BLaER1 (cell line): ENCODE measurements around the gene DPRX.

Experiments used
- H3K27ac ChIP-seq: shearing (Covaris generic); formaldehyde crosslinking; 2 replicates; pipeline ENCODE4 v1.8.1; 2022
- H3K27me3 ChIP-seq: shearing (Covaris generic); formaldehyde crosslinking; 2 replicates; pipeline ENCODE4 v1.8.1; 2022
- H3K36me3 ChIP-seq: shearing (Covaris generic); formaldehyde crosslinking; 2 replicates; pipeline ENCODE4 v1.8.1; 2022
- H3K4me1 ChIP-seq: shearing (Covaris generic); formaldehyde crosslinking; 2 replicates; pipeline ENCODE4 v1.8.1; 2022
- H3K4me2 ChIP-seq: shearing (Covaris generic); formaldehyde crosslinking; 2 replicates; pipeline ENCODE4 v1.8.1; 2022
- H3K4me3 ChIP-seq: shearing (Covaris generic); formaldehyde crosslinking; 2 replicates; pipeline ENCODE4 v1.8.1; 2022
- H3K9ac ChIP-seq: shearing (Covaris generic); formaldehyde crosslinking; 2 replicates; pipeline ENCODE4 v1.8.1; 2022
- H3K9me3 ChIP-seq: shearing (Covaris generic); formaldehyde crosslinking; 2 replicates; pipeline ENCODE4 v1.8.1; 2022
- H4K20me1 ChIP-seq: shearing (Covaris generic); formaldehyde crosslinking; 2 replicates; pipeline ENCODE4 v1.8.1; 2022
- Cebpa-rat ChIP-seq: shearing (Covaris generic); IDR thresholded peaks from 2 replicates; pipeline ENCODE4 v1.8.1; 2022

The DPRX gene, protein sequence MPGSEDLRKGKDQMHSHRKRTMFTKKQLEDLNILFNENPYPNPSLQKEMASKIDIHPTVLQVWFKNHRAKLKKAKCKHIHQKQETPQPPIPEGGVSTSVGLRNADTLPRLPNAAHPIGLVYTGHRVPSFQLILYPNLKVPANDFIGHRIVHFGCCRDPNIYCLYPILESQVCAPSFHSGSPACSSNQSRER

DNA sequence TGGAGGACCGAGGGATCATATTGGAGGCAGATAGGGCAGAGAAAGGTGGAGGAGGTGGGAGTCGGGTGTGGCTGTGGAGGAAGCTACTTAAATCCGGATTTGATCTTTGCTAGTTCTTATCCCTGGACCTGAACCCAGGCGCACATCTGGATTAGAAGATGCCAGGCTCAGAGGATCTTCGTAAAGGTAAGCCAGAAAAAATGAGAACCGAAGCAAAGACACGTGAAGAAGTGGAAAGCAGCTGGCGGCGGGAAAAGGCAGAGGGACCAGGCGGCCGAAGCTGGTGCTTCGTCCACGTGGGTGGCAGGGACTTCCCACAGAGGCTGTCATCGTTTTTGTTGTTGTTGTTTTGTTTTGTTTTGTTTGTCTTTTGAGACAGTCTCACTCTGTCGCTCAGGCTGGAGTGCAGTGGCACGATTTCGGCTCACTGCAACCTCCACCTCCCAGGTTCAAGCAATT is at the start of gene DPRX:
TSS of gene DPRX (plus strand) at position 51 of the 459 bp plus-strand sequence. CDS start at position 159, 108 bp downstream.
- Histone ChIP-seq H3K4me1 (no peaks in the 10 kb centered on the region), H3K36me3 (no peaks in the 10 kb centered on the region), H4K20me1 (no peaks in the 10 kb centered on the region), H3K4me3 (no peak within 1 kb of the TSS), H3K9ac (no peak within 1 kb of the TSS), H3K4me2 (no peak within 1 kb of the TSS), H3K27me3 (no peaks in the 10 kb centered on the region), H3K9me3 (no peaks in the 10 kb centered on the region), H3K27ac (no peak within 1 kb of the TSS)
- no peak for TF ChIP-seq Cebpa-rat

GRCh38 chr19:53583181-53583580 is 48.6 kb upstream of the DPRX start:
- H3K9ac ChIP-seq, result no peak overlapping the region
- H3K9me3 ChIP-seq, result peaks cover 37% of the 10 kb centered on the region
- H3K27ac ChIP-seq, result no peak overlapping the region
- no peak overlapping the region for H3K4me2 ChIP-seq
- no peak overlapping the region for H3K4me3 ChIP-seq
- H3K36me3 ChIP-seq, result peaks cover 24% of the 10 kb centered on the region
- TF ChIP-seq Cebpa-rat, result no peak
- H3K27me3 ChIP-seq, result no peaks in the 10 kb centered on the region
- H3K4me1 ChIP-seq, result no peaks in the 10 kb centered on the region
- H4K20me1 ChIP-seq, result no peaks in the 10 kb centered on the region

DNA sequence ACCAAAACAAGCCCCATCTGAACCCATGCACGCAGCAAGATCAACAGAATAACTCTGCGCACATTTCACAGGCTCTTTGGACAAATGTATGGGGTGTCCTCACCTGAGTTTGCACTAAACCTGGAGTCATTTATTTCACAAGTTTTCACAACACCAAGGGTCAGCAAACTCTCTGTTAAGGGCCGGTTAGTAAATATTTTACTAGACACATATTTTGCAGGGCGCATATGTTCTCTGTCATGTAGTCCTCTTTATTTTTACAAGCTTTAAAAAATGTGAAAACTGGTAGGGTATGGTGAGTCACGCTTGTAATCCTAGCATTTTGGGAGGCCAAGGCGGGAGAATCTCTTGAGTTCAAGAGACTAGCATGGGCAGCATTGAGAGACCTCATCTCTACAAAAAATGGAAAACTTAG is 45.5 kb upstream of the DPRX start:
- TF ChIP-seq Cebpa-rat, result no peak
- no peak overlapping the region for H3K4me2 ChIP-seq
- no peaks in the 10 kb centered on the region for H3K36me3 ChIP-seq
- H3K27me3 ChIP-seq, result no peaks in the 10 kb centered on the region
- no peaks in the 10 kb centered on the region for H4K20me1 ChIP-seq
- H3K4me1 ChIP-seq, result no peaks in the 10 kb centered on the region
- no peak overlapping the region for H3K4me3 ChIP-seq
- H3K27ac ChIP-seq, result no peak overlapping the region
- H3K9ac ChIP-seq, result no peak overlapping the region
- H3K9me3 ChIP-seq, result 0 out of 2 replicates have a peak, but pooled peaks cover 11% of the 10 kb centered on the region

DNA sequence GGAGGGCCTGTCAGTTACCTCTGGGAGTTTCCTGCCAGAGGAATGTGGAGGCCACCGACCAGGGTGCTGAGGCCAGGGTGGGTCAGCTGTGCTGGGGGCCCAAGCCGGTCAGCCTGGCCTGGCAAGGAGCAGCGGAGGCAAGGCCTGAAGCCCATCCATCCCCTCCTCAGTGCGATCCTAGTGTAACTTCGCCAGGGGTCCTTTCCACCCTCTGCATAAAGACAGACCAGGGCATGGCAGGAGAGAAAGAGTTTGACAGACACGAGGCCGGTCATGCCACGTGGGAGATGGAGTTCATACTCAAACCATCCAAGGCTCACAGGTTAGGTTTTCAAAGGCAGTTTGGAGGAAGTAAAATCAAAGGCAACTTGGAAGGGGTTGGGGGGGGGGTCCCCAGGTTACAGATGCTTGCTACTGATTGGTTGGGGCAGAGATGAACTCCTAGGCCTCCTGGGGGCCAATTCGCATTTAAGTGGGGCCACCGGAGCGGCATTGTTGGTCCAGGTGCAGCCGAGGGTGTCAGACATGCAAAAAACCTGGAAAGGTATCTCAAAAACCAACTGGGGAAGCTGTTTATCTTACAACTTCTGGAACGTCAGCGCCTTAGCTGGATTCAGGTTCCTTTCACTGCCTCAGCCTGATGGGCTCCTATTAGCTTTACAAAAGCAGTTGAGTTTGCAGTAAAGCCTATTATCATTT is 36.8 kb upstream of the DPRX start:
- H3K9me3 ChIP-seq, result no peaks in the 10 kb centered on the region
- H3K4me1 ChIP-seq, result no peaks in the 10 kb centered on the region
- H3K4me3 ChIP-seq, result no peak overlapping the region
- H4K20me1 ChIP-seq, result no peaks in the 10 kb centered on the region
- no peak overlapping the region for H3K9ac ChIP-seq
- no peak overlapping the region for H3K27ac ChIP-seq
- H3K36me3 ChIP-seq, result no peaks in the 10 kb centered on the region
- H3K4me2 ChIP-seq, result no peak overlapping the region
- no peaks in the 10 kb centered on the region for H3K27me3 ChIP-seq
- no peak for TF ChIP-seq Cebpa-rat

DNA sequence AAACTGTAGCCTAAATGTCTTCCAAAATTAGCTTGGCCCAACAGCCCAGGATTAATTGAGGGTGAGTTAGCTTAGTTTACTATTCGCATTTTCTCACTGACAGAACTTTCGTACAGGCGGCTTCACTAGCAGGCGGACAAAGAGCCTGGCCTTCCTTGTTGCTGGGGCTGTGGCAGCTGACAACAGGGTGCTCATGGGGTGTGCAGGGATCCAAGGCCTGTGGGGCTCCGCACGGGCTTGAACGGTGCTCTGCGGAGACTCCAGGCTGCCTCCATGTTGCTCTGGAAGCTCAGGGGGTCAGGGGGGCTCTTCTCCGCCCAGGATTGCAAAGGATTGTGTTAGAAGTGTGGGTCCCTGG is 36.3 kb upstream of the DPRX start:
- Histone ChIP-seq H3K4me2 (no peak overlapping the region), H3K4me1 (no peaks in the 10 kb centered on the region), H3K36me3 (no peaks in the 10 kb centered on the region), H3K27me3 (no peaks in the 10 kb centered on the region), H3K9ac (no peak overlapping the region), H3K4me3 (no peak overlapping the region), H4K20me1 (no peaks in the 10 kb centered on the region), H3K9me3 (no peaks in the 10 kb centered on the region), H3K27ac (no peak overlapping the region)
- no peak for TF ChIP-seq Cebpa-rat

DNA sequence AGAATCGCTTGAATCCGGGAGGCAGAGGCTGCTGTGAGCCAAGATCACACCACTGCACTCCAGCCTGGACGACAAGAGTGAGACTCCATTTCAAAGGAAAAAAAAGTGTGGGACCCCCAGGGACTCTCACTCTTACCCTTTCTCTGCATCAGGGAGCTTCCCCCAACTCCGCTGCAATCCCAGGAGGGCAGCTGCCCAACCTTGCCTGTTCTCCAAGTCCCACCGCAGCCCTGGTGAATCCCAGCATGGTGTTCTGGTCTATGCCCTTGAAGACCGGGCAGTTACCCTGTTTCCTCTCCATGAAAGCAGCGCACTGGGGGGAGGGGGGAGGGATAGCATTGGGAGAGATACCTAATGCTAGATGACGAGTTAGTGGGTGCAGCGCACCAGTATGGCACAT is 35.7 kb upstream of the DPRX start:
- H3K9me3 ChIP-seq, result no peaks in the 10 kb centered on the region
- H3K4me1 ChIP-seq, result no peaks in the 10 kb centered on the region
- no peak overlapping the region for H3K4me3 ChIP-seq
- H3K27me3 ChIP-seq, result no peaks in the 10 kb centered on the region
- H4K20me1 ChIP-seq, result no peaks in the 10 kb centered on the region
- H3K9ac ChIP-seq, result no peak overlapping the region
- no peak overlapping the region for H3K4me2 ChIP-seq
- no peaks in the 10 kb centered on the region for H3K36me3 ChIP-seq
- TF ChIP-seq Cebpa-rat, result no peak
- no peak overlapping the region for H3K27ac ChIP-seq

DNA sequence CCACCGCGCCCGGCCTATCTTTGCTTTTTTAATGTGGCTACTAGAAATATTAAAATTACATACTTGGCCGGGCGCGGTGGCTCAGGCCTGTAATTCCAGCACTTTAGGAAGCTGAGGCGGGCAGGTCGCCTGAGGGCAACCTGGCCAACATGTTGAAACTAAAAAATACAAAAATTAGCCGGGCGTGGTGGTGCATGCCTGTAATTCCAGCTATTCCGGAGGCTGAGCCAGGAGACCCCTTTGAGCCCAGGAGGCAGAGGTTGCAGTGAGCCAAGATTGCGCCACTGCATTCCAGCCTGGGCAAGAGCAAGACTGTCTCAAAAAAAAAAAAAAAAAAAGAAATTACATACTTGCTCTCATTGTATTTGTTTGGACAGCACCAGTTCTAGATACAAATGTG is 34.8 kb upstream of the DPRX start:
- Histone ChIP-seq H3K4me1 (no peaks in the 10 kb centered on the region), H4K20me1 (no peaks in the 10 kb centered on the region), H3K27ac (no peak overlapping the region), H3K27me3 (no peaks in the 10 kb centered on the region), H3K4me3 (no peak overlapping the region), H3K9ac (no peak overlapping the region), H3K9me3 (no peaks in the 10 kb centered on the region), H3K4me2 (no peak overlapping the region), H3K36me3 (no peaks in the 10 kb centered on the region)
- no peak for TF ChIP-seq Cebpa-rat

DNA sequence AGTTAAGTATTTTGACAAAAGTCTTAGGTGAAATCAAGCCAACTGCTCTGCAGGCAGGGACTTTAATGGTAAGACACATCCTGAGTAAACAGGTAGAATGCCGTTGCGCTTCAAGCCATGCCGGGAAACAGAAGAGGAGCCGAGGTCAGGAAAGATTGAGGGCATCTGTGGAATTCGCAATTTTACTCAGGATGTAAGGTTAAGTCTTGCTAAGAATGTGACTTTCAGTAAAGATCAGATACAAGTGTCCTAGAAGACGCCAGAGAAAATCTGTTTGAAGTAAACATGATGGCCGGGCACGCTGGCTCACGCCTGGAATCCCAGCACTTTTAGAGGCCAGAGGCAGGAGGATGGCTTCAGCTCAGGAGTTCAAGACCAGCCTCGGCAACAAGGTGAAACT is 33.4 kb upstream of the DPRX start:
- TF ChIP-seq Cebpa-rat, result no peak
- Histone ChIP-seq H3K9ac (no peak overlapping the region), H3K4me3 (no peak overlapping the region), H3K36me3 (no peaks in the 10 kb centered on the region), H3K4me1 (no peaks in the 10 kb centered on the region), H3K27me3 (no peaks in the 10 kb centered on the region), H3K9me3 (no peaks in the 10 kb centered on the region), H3K27ac (no peak overlapping the region), H4K20me1 (no peaks in the 10 kb centered on the region), H3K4me2 (no peak overlapping the region)

- no peak overlapping the region for H3K4me3 ChIP-seq
- H4K20me1 ChIP-seq, result no peaks in the 10 kb centered on the region
- H3K9me3 ChIP-seq, result no peaks in the 10 kb centered on the region
- H3K4me1 ChIP-seq, result no peaks in the 10 kb centered on the region
- TF ChIP-seq Cebpa-rat, result no peak
- H3K27ac ChIP-seq, result no peak overlapping the region
- no peaks in the 10 kb centered on the region for H3K27me3 ChIP-seq
- H3K4me2 ChIP-seq, result no peak overlapping the region
- H3K36me3 ChIP-seq, result no peaks in the 10 kb centered on the region
- no peak overlapping the region for H3K9ac ChIP-seq
These were observed 31.6 kb upstream of the DPRX start for GRCh38 chr19:53600217-53600616.

GRCh38 chr19:53606031-53606430 is 25.8 kb upstream of the DPRX start:
- Histone ChIP-seq H3K36me3 (no peaks in the 10 kb centered on the region), H3K27me3 (no peaks in the 10 kb centered on the region), H3K27ac (no peak overlapping the region), H3K4me2 (no peak overlapping the region), H3K4me1 (no peaks in the 10 kb centered on the region), H3K9ac (no peak overlapping the region), H4K20me1 (no peaks in the 10 kb centered on the region), H3K9me3 (peaks cover 8% of the 10 kb centered on the region; the same call in 1 of the 2 replicates), H3K4me3 (no peak overlapping the region)
- no peak for TF ChIP-seq Cebpa-rat
